Activated B cell treated with CpG ODN at 0.5 μM for 24 hours (primary cell): ENCODE data around the gene ENDOU. TPM values are rescaled to one million over a fixed set of nuclear protein-coding genes. Genes with fewer than 3 reads are reported as not detected.

Experiments used
- ATAC-seq: fragments of 200-7000 bp; cut with Tn5 transposase; one replicate; pipeline ENCODE4 v1.10.0; 2021; ENCODE audit warnings: low read depth, mild to moderate bottlenecking, moderate library complexity
- CTCF ChIA-PET: fragments of 350-600 bp; sonication (Branson Sonifier 250); formaldehyde crosslinking; loops from one replicate; lab custom pipeline; 2021; ENCODE audit warnings: antibody characterized with exemption; lab: Charles Lee
- POLR2A ChIA-PET: fragments of 350-600 bp; sonication (Branson Sonifier 250); formaldehyde crosslinking; loops from one replicate; lab custom pipeline; 2021; ENCODE audit warnings: antibody characterized with exemption; lab: Charles Lee
- DNase-seq: peaks from one replicate; pipeline ENCODE4 v3.0.0; 2022
- H3K27ac Mint-ChIP-seq: one replicate; pipeline ENCODE4 v1.8.0; 2020; ENCODE audit warnings: mixed read lengths
- H3K27me3 Mint-ChIP-seq: one replicate; pipeline ENCODE4 v1.8.0; 2021; ENCODE audit warnings: mixed read lengths
- H3K36me3 Mint-ChIP-seq: one replicate; pipeline ENCODE4 v1.8.0; 2021; ENCODE audit warnings: low read depth, mixed read lengths
- H3K4me1 Mint-ChIP-seq: one replicate; pipeline ENCODE4 v1.8.0; 2021; ENCODE audit warnings: mixed read lengths
- H3K4me3 Mint-ChIP-seq: one replicate; pipeline ENCODE4 v1.8.0; 2020; ENCODE audit warnings: mild to moderate bottlenecking, mixed read lengths
- H3K9me3 Mint-ChIP-seq: one replicate; pipeline ENCODE4 v1.8.0; 2020; ENCODE audit warnings: mixed read lengths
- CTCF ChIP-seq: fragments of 200-600 bp; IDR thresholded peaks from one replicate; pipeline ENCODE4 v1.8.0; 2022; ENCODE audit warnings: antibody characterized with exemption, mild to moderate bottlenecking
- intact Hi-C: fragments of 100-400 bp; cut with micrococcal nuclease; formaldehyde crosslinking; loops from one replicate; pipeline ENCODE4 v1.15.1; 2024
- total RNA-seq: library from RNA; stranded (reverse); gene quantifications from 2 replicates; pipeline ENCODE4 v1.2.3, GENCODE V29; 2022

The ENDOU gene
- total RNA-seq, 1 donor from 2014 or later: 0.24 TPM

DNA sequence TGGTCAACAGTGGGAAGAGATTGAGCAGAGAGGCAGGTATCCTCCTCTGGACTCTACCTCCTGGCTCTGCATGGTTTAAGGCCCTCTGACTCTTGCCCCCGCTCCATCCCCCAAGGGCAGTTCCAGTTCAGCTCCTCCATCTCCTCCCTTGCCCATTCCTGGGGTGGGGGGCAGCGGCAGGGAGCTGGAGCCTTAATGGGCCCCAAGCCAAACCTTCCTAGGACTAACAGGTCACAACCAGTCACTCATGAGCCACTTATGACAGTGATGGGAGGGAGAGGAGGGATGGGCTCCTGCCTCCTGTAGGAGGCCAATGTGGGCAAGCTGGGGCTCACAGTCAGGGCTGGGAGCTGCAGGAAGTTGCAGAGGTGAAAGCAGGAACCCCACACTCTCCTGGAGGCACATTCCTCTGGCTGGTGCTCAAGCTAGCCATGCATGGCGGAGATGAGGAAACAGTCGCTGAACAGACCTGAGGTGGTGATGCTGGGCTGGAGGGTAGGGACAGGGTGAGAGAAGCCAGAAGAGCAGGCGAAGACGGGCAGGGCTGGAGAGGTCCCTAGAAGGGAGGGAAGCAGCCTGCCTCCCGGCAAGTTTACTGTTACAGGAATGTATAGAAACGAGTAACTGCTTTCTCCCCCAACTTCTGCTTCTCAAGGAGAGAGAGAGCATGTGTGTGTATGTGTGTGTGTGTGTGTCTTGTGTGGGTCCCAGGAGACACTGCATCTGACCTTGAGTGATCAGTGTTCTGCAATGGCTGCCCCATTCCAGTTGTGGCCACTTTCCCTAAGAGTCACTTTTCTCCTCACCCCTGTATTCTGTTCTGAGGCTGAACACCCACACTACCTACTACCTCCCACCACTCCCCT, 38.4 kb upstream of the ENDOU start:
- Mint-ChIP-seq H3K9me3 (no peaks in the 10 kb centered on the region), H3K27ac (peak overlapping the region; percentile 3), H3K36me3 (no peaks in the 10 kb centered on the region), H3K27me3 (no peaks in the 10 kb centered on the region), H3K4me3 (no peak overlapping the region), H3K4me1 (peaks cover 19% of the 10 kb centered on the region)
- ChIA-PET POLR2A (interaction anchor here (0.8 to 1.3 kb wide), 4 partner anchors 9 to 48 kb away, joined by 3 to 5 read pairs (median 3); partner anchors contain the start of genes ENDOU and SLC48A1), CTCF (interaction anchor here (0.7 to 10.8 kb wide), 4 partner anchors 21 to 107 kb away, joined by 3 to 298 read pairs (median 4); partner anchors contain the start of gene ENDOU)
- DNase-seq: no peak
- TF ChIP-seq CTCF: no peak
- intact Hi-C loops: no loop called here
- no peak for ATAC-seq

DNA sequence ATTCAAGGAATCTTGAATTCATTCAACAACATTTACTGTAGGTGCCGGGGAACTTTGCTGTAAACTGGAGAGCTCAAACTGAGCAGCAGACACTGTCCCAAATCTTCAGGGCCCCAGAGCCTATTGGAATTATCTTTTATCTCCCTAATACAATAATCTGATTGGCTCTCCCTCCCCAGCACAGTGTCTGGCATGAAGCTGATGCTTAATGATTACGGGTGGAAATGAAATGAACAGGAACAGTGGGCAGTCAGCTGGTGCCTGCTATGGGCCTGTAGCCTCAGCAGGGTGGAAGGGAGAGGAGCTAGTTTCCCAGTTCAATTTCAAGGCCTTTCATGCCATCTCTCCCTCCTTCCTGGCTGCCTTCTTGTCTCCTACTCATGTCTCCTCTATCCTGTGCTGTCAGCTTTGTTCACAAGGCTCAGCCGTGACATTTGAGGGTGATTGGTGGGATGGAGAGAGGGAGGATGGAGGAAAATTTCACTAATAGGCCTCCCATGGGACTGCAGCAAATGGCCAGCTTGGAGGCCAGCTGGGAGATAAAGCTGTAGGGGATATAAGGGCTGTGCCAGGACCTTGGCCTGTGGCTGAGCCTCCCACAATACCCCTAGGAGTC, 37.7 kb upstream of the ENDOU start:
- no peak for ATAC-seq
- Mint-ChIP-seq H3K36me3 (no peaks in the 10 kb centered on the region), H3K4me3 (no peak overlapping the region), H3K9me3 (no peaks in the 10 kb centered on the region), H3K4me1 (peaks cover 25% of the 10 kb centered on the region), H3K27me3 (no peaks in the 10 kb centered on the region), H3K27ac (no peak overlapping the region)
- CTCF ChIA-PET: interaction anchor here (0.7 to 10.8 kb wide), 6 partner anchors 10 to 106 kb away, joined by 3 to 298 read pairs (median 4); partner anchors contain the start of genes ENDOU and SLC48A1
- no peak for DNase-seq
- no peak for TF ChIP-seq CTCF
- POLR2A ChIA-PET: interaction anchor here (0.8 to 1.3 kb wide), 4 partner anchors 10 to 48 kb away, joined by 3 to 5 read pairs (median 3); partner anchors contain the start of genes ENDOU and SLC48A1
- intact Hi-C loops: no loop called here

GRCh38 chr12:47758834-47759690, 33.8 kb upstream of the ENDOU start, which contains the start of gene RAPGEF3:
RAPGEF3 (minus strand) TSS chr12:47758880; CDS start chr12:47758556, 324 bp downstream.
- Mint-ChIP-seq H3K27me3 (no peaks in the 10 kb centered on the region), H3K4me3 (peak within 1 kb of the TSS; percentile 81), H3K4me1 (peaks cover 60% of the 10 kb centered on the region), H3K27ac (no peak within 1 kb of the TSS), H3K9me3 (no peaks in the 10 kb centered on the region), H3K36me3 (no peaks in the 10 kb centered on the region)
- intact Hi-C loops: loop anchor here (1.0 to 5.0 kb wide), 3 partner anchors 17 to 362 kb away; no protein-coding TSS in a partner anchor
- DNase-seq (peak; percentile 64), ATAC-seq (peak; percentile 73)
- no peak for TF ChIP-seq CTCF
- CTCF ChIA-PET: interaction anchor here (0.8 to 10.8 kb wide), 11 partner anchors 8 to 80 kb away, joined by 3 to 298 read pairs (median 4); partner anchors contain the start of gene SLC48A1
- POLR2A ChIA-PET: interaction anchor here (0.8 to 5.9 kb wide), 6 partner anchors 8 to 54 kb away, joined by 5 to 84 read pairs (median 8); partner anchors contain the start of gene RPAP3

GRCh38 chr12:47758584-47758833, 33.2 kb upstream of the ENDOU start:
- H3K27ac Mint-ChIP-seq: no peak overlapping the region
- H3K9me3 Mint-ChIP-seq: no peaks in the 10 kb centered on the region
- peak overlapping the region; percentile 66 for H3K4me3 Mint-ChIP-seq
- DNase-seq: no peak
- H3K36me3 Mint-ChIP-seq: no peaks in the 10 kb centered on the region
- intact Hi-C loops: loop anchor here (5.0 kb wide), 1 partner anchor 361 kb away; no protein-coding TSS in a partner anchor
- H3K4me1 Mint-ChIP-seq: peaks cover 59% of the 10 kb centered on the region
- H3K27me3 Mint-ChIP-seq: no peaks in the 10 kb centered on the region
- no peak for TF ChIP-seq CTCF
- ATAC-seq: no peak
- ChIA-PET CTCF (interaction anchor here (0.8 to 10.8 kb wide), 11 partner anchors 9 to 80 kb away, joined by 3 to 298 read pairs (median 4); partner anchors contain the start of gene SLC48A1), POLR2A (interaction anchor here (0.8 to 5.9 kb wide), 6 partner anchors 9 to 53 kb away, joined by 5 to 84 read pairs (median 8); partner anchors contain the start of gene RPAP3)
